ENCODE results near the gene THRB. TPM values are rescaled to one million over a fixed set of nuclear protein-coding genes. Genes with fewer than 3 reads are reported as not detected.
A peak's percentile ranks its signal among the peaks of the same experiment; 100 is the strongest.

THRB gene
- total RNA-seq, 4 donors from 2014 or later: 9.8 to 52.4 (median 31.3) TPM

DNA sequence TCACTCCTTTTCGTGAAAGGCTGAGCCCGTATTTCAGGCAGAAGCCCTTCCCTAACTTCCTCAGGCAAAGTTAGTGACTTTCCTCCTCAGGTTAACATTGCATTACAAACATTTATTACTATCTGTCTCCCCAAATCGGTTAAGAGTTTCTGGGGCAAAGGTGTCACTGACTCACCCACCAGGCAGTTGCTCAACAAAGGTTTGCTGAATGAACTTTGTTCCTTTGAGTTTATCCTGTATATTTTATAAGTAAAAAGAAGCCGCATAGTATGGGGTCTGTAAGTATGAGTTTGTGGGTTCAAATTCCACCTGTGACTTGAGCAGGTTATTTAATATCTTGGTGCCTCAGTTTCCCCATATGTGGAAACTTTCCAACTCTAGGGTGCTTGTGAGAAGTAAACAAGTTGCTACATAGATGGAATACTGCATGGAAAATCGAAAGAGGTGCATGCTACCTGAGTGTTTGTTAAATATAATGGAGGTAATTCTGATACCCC is 177.7 kb downstream of the THRB start:
- in situ Hi-C loops (cut with MboI; ENCODE audit: low pct_ligation_motif_present in 1 of 4, low pct_unique_long_range_greater_than_20kb in 1 of 4, low sequenced_read_pairs in 3 of 4): no loop called here
- no peaks in the 10 kb centered on the region for H3K9me3 ChIP-seq
- TF ChIP-seq POLR2A (IDR thresholded peaks at IDR 0.05) (no peak), POLR2AphosphoS5 (IDR thresholded peaks at IDR 0.05) (peak in 1 of 3 donors; percentile 61), EP300 (IDR thresholded peaks at IDR 0.05; ENCODE audit: low read depth) (no peak), CTCF (IDR thresholded peaks at IDR 0.05) (no peak)
- intact Hi-C loops (cut with DNase I; ENCODE audit: low total_unique reads): no loop called here
- H3K27ac ChIP-seq: peak overlapping the region in 3 of 4 donors; percentile 50 to 68 (median 51)
- H3K36me3 ChIP-seq: no peaks in the 10 kb centered on the region
- peak; percentile 68 for DNase-seq
- no peaks in the 10 kb centered on the region for H3K27me3 ChIP-seq
- H3K4me3 ChIP-seq: no peak overlapping the region
- WGBS, 2 donors (ENCODE audit: low coverage in 1 of 2): 47 to 57% methylated on average over 4 to 5 of the region's 5 CpGs
- H3K4me1 ChIP-seq: peaks cover 2 to 25% (median 17%) of the 10 kb centered on the region in 4 donors

- DNase-seq: no peak
- Histone ChIP-seq H3K4me3 (no peak overlapping the region), H3K4me1 (peaks cover 4 to 28% (median 19%) of the 10 kb centered on the region in 4 donors), H3K9me3 (no peaks in the 10 kb centered on the region), H3K36me3 (no peaks in the 10 kb centered on the region), H3K27ac (peak overlapping the region in 1 of 4 donors; percentile 50), H3K27me3 (no peaks in the 10 kb centered on the region)
- intact Hi-C loops (cut with DNase I; ENCODE audit: low total_unique reads): no loop called here
- in situ Hi-C loops (cut with MboI; ENCODE audit: low pct_ligation_motif_present in 1 of 4, low pct_unique_long_range_greater_than_20kb in 1 of 4, low sequenced_read_pairs in 3 of 4): no loop called here
- no peak for TF ChIP-seq POLR2AphosphoS5 (IDR thresholded peaks at IDR 0.05)
- TF ChIP-seq POLR2A (IDR thresholded peaks at IDR 0.05): no peak
- no peak for TF ChIP-seq EP300 (IDR thresholded peaks at IDR 0.05; ENCODE audit: low read depth)
- no peak for TF ChIP-seq CTCF (IDR thresholded peaks at IDR 0.05)
Observed at GRCh38 chr3:24315971-24316370, 178.7 kb downstream of the THRB start.

- WGBS, 2 donors (ENCODE audit: low coverage in 1 of 2): 87 to 100% methylated on average over 1 to 7 of the region's 7 CpGs
- Histone ChIP-seq H3K27ac (no peak overlapping the region), H3K36me3 (no peaks in the 10 kb centered on the region), H3K4me1 (peaks cover 4 to 28% (median 19%) of the 10 kb centered on the region in 4 donors), H3K27me3 (no peaks in the 10 kb centered on the region), H3K4me3 (no peak overlapping the region), H3K9me3 (no peaks in the 10 kb centered on the region)
- no peak for DNase-seq
- no peak for TF ChIP-seq POLR2AphosphoS5 (IDR thresholded peaks at IDR 0.05)
- no peak for TF ChIP-seq POLR2A (IDR thresholded peaks at IDR 0.05)
- no peak for TF ChIP-seq EP300 (IDR thresholded peaks at IDR 0.05; ENCODE audit: low read depth)
- TF ChIP-seq CTCF (IDR thresholded peaks at IDR 0.05): no peak
- in situ Hi-C loops (cut with MboI; ENCODE audit: low pct_ligation_motif_present in 1 of 4, low pct_unique_long_range_greater_than_20kb in 1 of 4, low sequenced_read_pairs in 3 of 4): no loop called here
- intact Hi-C loops (cut with DNase I; ENCODE audit: low total_unique reads): no loop called here
Observed at GRCh38 chr3:24315356-24315755, 179.3 kb downstream of the THRB start.

DNA sequence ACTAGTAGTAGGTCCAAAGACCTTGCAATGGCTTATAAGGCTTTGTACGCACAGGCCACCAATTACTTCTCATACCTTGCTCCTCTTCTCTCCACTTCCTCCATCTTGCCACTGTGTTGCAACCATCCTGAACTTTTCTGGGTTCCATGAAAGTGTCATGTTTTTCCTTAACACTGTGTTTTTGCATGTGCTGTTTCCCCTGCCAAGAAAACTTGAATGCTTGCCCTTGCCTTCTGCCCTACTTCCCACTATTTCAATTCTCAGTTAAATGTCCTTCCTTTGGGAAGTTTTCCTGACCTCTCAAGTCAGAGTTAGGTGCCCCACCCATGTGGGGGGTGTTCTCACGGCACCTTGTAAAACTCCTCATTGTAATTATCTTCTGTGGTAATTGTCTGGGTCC is 182.8 kb downstream of the THRB start:
- TF ChIP-seq POLR2AphosphoS5 (IDR thresholded peaks at IDR 0.05): no peak
- TF ChIP-seq POLR2A (IDR thresholded peaks at IDR 0.05): no peak
- no peak for TF ChIP-seq EP300 (IDR thresholded peaks at IDR 0.05; ENCODE audit: low read depth)
- no peak for TF ChIP-seq CTCF (IDR thresholded peaks at IDR 0.05)
- Histone ChIP-seq H3K4me1 (peaks cover 4 to 20% (median 15%) of the 10 kb centered on the region in 4 donors), H3K27me3 (no peaks in the 10 kb centered on the region), H3K27ac (no peak overlapping the region), H3K9me3 (no peaks in the 10 kb centered on the region), H3K4me3 (no peak overlapping the region), H3K36me3 (no peaks in the 10 kb centered on the region)
- no peak for DNase-seq
- intact Hi-C loops (cut with DNase I; ENCODE audit: low total_unique reads) (no loop called here), in situ Hi-C loops (cut with MboI; ENCODE audit: low pct_ligation_motif_present in 1 of 4, low pct_unique_long_range_greater_than_20kb in 1 of 4, low sequenced_read_pairs in 3 of 4) (no loop called here)
- 68 to 69% methylated on average over 2 of the region's 2 CpGs for WGBS, 2 donors (ENCODE audit: low coverage in 1 of 2)
